Neural progenitor cell (in vitro differentiated cells): ENCODE data around the gene LRRC8E.

Experiments used
- EZH2phosphoT487 ChIP-seq: fragments of 200-600 bp; sonication (generic); IDR thresholded peaks from 2 replicates; pipeline ENCODE4 v1.6.1; 2017; ENCODE audit warnings: antibody characterized with exemption
- TF ChIP-seq, protein P1 (sequence below): fragments of 200-600 bp; sonication (generic); IDR thresholded peaks from 2 replicates; pipeline ENCODE4 v1.5.1; 2017; ENCODE audit warnings: antibody characterized with exemption, mild to moderate bottlenecking

GRCh38 chr19:7897292-7897691 is 9.0 kb downstream of the LRRC8E start:
- TF ChIP-seq, protein P1, sequence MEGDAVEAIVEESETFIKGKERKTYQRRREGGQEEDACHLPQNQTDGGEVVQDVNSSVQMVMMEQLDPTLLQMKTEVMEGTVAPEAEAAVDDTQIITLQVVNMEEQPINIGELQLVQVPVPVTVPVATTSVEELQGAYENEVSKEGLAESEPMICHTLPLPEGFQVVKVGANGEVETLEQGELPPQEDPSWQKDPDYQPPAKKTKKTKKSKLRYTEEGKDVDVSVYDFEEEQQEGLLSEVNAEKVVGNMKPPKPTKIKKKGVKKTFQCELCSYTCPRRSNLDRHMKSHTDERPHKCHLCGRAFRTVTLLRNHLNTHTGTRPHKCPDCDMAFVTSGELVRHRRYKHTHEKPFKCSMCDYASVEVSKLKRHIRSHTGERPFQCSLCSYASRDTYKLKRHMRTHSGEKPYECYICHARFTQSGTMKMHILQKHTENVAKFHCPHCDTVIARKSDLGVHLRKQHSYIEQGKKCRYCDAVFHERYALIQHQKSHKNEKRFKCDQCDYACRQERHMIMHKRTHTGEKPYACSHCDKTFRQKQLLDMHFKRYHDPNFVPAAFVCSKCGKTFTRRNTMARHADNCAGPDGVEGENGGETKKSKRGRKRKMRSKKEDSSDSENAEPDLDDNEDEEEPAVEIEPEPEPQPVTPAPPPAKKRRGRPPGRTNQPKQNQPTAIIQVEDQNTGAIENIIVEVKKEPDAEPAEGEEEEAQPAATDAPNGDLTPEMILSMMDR = no peak
- no peak for TF ChIP-seq EZH2phosphoT487
